ENCODE results near the gene ELP2. TPM values are rescaled to one million over a fixed set of nuclear protein-coding genes. Genes with fewer than 3 reads are reported as not detected.

ELP2 gene
- total RNA-seq, 2 experiments from 2014 or later, result 40.3 to 50.5 TPM

GRCh38 chr18:36176711-36177110, 47.0 kb downstream of the ELP2 start:
- Histone ChIP-seq H2AFZ (ENCODE audit: low read length) (no peak overlapping the region), H3K79me2 (ENCODE audit: insufficient read depth, low read depth, low read length) (no peaks in the 10 kb centered on the region), H3K4me3 (ENCODE audit: low read depth, low read length, poor library complexity, severe bottlenecking) (no peak overlapping the region), H3K4me1 (ENCODE audit: insufficient read depth, low read length, poor library complexity, severe bottlenecking) (peaks cover 8% of the 10 kb centered on the region), H3K9me2 (ENCODE audit: insufficient read depth, low read length) (no peaks in the 10 kb centered on the region), H3K9me3 (ENCODE audit: low read length) (no peaks in the 10 kb centered on the region), H3K4me2 (ENCODE audit: low read length) (no peak overlapping the region), H3K27ac (ENCODE audit: low read depth, low read length, poor library complexity, severe bottlenecking) (no peak overlapping the region), H4K20me1 (ENCODE audit: insufficient read depth, low read length) (no peaks in the 10 kb centered on the region), H3K36me3 (ENCODE audit: insufficient read depth, low read length) (peaks cover 47% of the 10 kb centered on the region)
- TF ChIP-seq EZH2phosphoT487 (IDR thresholded peaks at IDR 0.05; ENCODE audit: borderline replicate concordance, low read depth, low read length) (no peak), CTCF (conservative IDR thresholded peaks at IDR 0.05; ENCODE audit: low read length) (no peak)
- BruUV-seq (replicated peaks), result no TSS peak
- intact Hi-C loops (cut with micrococcal nuclease; ENCODE audit: unreplicated experiment), result no loop called here
- DNase-seq (ENCODE audit: low spot score), result no peak
- POLR2A ChIA-PET, result no interaction called here
- CTCF ChIA-PET (ENCODE audit: unreplicated experiment), result no interaction called here

GRCh38 chr18:36177913-36178312, 48.2 kb downstream of the ELP2 start:
- Histone ChIP-seq H3K27ac (ENCODE audit: low read depth, low read length, poor library complexity, severe bottlenecking) (no peak overlapping the region), H3K4me1 (ENCODE audit: insufficient read depth, low read length, poor library complexity, severe bottlenecking) (peaks cover 8% of the 10 kb centered on the region), H3K79me2 (ENCODE audit: insufficient read depth, low read depth, low read length) (no peaks in the 10 kb centered on the region), H4K20me1 (ENCODE audit: insufficient read depth, low read length) (no peaks in the 10 kb centered on the region), H3K36me3 (ENCODE audit: insufficient read depth, low read length) (peaks cover 35% of the 10 kb centered on the region), H2AFZ (ENCODE audit: low read length) (no peak overlapping the region), H3K9me2 (ENCODE audit: insufficient read depth, low read length) (no peaks in the 10 kb centered on the region), H3K4me3 (ENCODE audit: low read depth, low read length, poor library complexity, severe bottlenecking) (no peak overlapping the region), H3K4me2 (ENCODE audit: low read length) (no peak overlapping the region), H3K9me3 (ENCODE audit: low read length) (no peaks in the 10 kb centered on the region)
- intact Hi-C loops (cut with micrococcal nuclease; ENCODE audit: unreplicated experiment), result no loop called here
- DNase-seq (ENCODE audit: low spot score), result no peak
- ChIA-PET POLR2A (no interaction called here), CTCF (ENCODE audit: unreplicated experiment) (no interaction called here)
- BruUV-seq (replicated peaks), result no TSS peak
- TF ChIP-seq CTCF (conservative IDR thresholded peaks at IDR 0.05; ENCODE audit: low read length) (no peak), EZH2phosphoT487 (IDR thresholded peaks at IDR 0.05; ENCODE audit: borderline replicate concordance, low read depth, low read length) (no peak)

GRCh38 chr18:36179562-36180355, 50.1 kb downstream of the ELP2 start:
- peak; percentile 5 for DNase-seq (ENCODE audit: low spot score)
- POLR2A ChIA-PET, result interaction anchor here (0.5 kb wide), 1 partner anchor 113 kb away, joined by 3 read pairs; no protein-coding TSS in a partner anchor
- BruUV-seq (replicated peaks), result no TSS peak
- Histone ChIP-seq H3K36me3 (ENCODE audit: insufficient read depth, low read length) (peaks cover 22% of the 10 kb centered on the region), H3K4me2 (ENCODE audit: low read length) (no peak overlapping the region), H3K4me1 (ENCODE audit: insufficient read depth, low read length, poor library complexity, severe bottlenecking) (peaks cover 8% of the 10 kb centered on the region), H3K9me3 (ENCODE audit: low read length) (no peaks in the 10 kb centered on the region), H4K20me1 (ENCODE audit: insufficient read depth, low read length) (no peaks in the 10 kb centered on the region), H3K79me2 (ENCODE audit: insufficient read depth, low read depth, low read length) (no peaks in the 10 kb centered on the region), H2AFZ (ENCODE audit: low read length) (no peak overlapping the region), H3K9me2 (ENCODE audit: insufficient read depth, low read length) (no peaks in the 10 kb centered on the region), H3K27ac (ENCODE audit: low read depth, low read length, poor library complexity, severe bottlenecking) (no peak overlapping the region), H3K4me3 (ENCODE audit: low read depth, low read length, poor library complexity, severe bottlenecking) (no peak overlapping the region)
- intact Hi-C loops (cut with micrococcal nuclease; ENCODE audit: unreplicated experiment), result no loop called here
- TF ChIP-seq CTCF (conservative IDR thresholded peaks at IDR 0.05; ENCODE audit: low read length) (no peak), EZH2phosphoT487 (IDR thresholded peaks at IDR 0.05; ENCODE audit: borderline replicate concordance, low read depth, low read length) (no peak)
- CTCF ChIA-PET (ENCODE audit: unreplicated experiment), result no interaction called here

Measured in OCI-LY7 (cell line).